Measurements from ENCODE around the gene SEC11C. TPM values are rescaled to one million over a fixed set of nuclear protein-coding genes. Genes with fewer than 3 reads are reported as not detected.

Gene SEC11C
- total and polyA plus RNA-seq, 9 of the 15 experiments (the other 6 are each of a cell fraction or from before 2014, with no cell fraction given) = 22.0 to 71.3 (median 36.5) TPM

- TF ChIP-seq GMEB1 (CRISPR knock-in tag; IDR thresholded peaks at IDR 0.05) (no peak), TSHZ1 (CRISPR knock-in tag; IDR thresholded peaks at IDR 0.05) (no peak), CBX2 (IDR thresholded peaks at IDR 0.05; ENCODE audit: insufficient read depth, low read length, poor library complexity, severe bottlenecking) (no peak), NR3C1 (CRISPR knock-in tag; IDR thresholded peaks at IDR 0.05) (no peak), DDX20 (tag; IDR thresholded peaks at IDR 0.05; ENCODE audit: low read depth) (no peak), SRSF9 (IDR thresholded peaks at IDR 0.05; ENCODE audit: borderline replicate concordance, low read depth, low read length) (no peak), SMARCB1 (IDR thresholded peaks at IDR 0.05; ENCODE audit: insufficient read length, low read depth) (no peak), MTA1 (IDR thresholded peaks at IDR 0.05; ENCODE audit: borderline replicate concordance) (no peak), MGA (IDR thresholded peaks at IDR 0.05) (no peak), MLLT1 (IDR thresholded peaks at IDR 0.05) (no peak)
These were observed 58.5 kb downstream of the SEC11C start (continued) for GRCh38 chr18:59198215-59198614.
